Transverse colon (tissue), 4 donors: ENCODE measurements around the gene CTBP1. TPM values are rescaled to one million over a fixed set of nuclear protein-coding genes. Genes with fewer than 3 reads are reported as not detected.

Source experiments
- DNase-seq: peaks from one replicate; pipeline ENCODE4 v3.0.0-alpha.2; 2019
- H3K27ac ChIP-seq, 4 donors: fragments of 200-600 bp; sonication (generic); 2 replicates each; pipeline ENCODE4 v1.5.1; 2016 to 2018; ENCODE audit warnings: inconsistent platforms in 4 of 4
- H3K27me3 ChIP-seq: fragments of 200-600 bp; sonication (generic); 2 replicates; pipeline ENCODE4 v1.5.1; 2017; ENCODE audit warnings: inconsistent platforms
- H3K36me3 ChIP-seq, 4 donors: fragments of 200-600 bp; sonication (generic); 2 replicates each; pipeline ENCODE4 v1.5.1; 2017 to 2019; ENCODE audit warnings: inconsistent platforms in 4 of 4
- H3K4me1 ChIP-seq, 4 donors: fragments of 200-600 bp; sonication (generic); 2 replicates each; pipeline ENCODE4 v1.5.1; 2017 to 2020; ENCODE audit warnings: inconsistent platforms in 4 of 4
- H3K4me3 ChIP-seq, 4 donors: fragments of 200-600 bp; sonication (generic); 1 replicate in 1 of 4; 2 replicates in 3 of 4; pipeline versions ENCODE4 v1.5.1 to v1.6.1; 2017 to 2019; ENCODE audit warnings: inconsistent platforms in 4 of 4
- H3K9me3 ChIP-seq, 2 donors: fragments of 200-600 bp; sonication (generic); 2 replicates each; pipeline ENCODE4 v1.5.1; 2017 to 2019; ENCODE audit warnings: inconsistent platforms in 2 of 2
- EP300 ChIP-seq: sonication (generic); formaldehyde crosslinking; IDR thresholded peaks from one replicate; pipeline ENCODE4 v1.6.1; 2017; ENCODE audit warnings: antibody characterized with exemption, low read depth
- POLR2A ChIP-seq: fragments of 450-650 bp; IDR thresholded peaks from one replicate; pipeline ENCODE4 v1.6.1; 2016; ENCODE audit warnings: antibody characterized with exemption, mild to moderate bottlenecking, moderate library complexity
- POLR2AphosphoS5 ChIP-seq, 3 donors: sonication (generic); formaldehyde crosslinking; IDR thresholded peaks; one replicate each; pipeline ENCODE4 v1.6.1; 2016; ENCODE audit warnings: antibody characterized with exemption in 3 of 3
- WGBS, 2 donors: methylation state at CpG; one replicate each; pipeline ENCODE4 v1.1.5; 2018; ENCODE audit warnings: low coverage in 1 of 2; 5-methylcytosine and 5-hydroxymethylcytosine counted together
- in situ Hi-C, 4 donors: fragments of 200-750 bp; cut with MboI; loops; one replicate each; pipeline versions ENCODE4 v1.15.0 to v1.15.1; 2017; ENCODE audit warnings: low sequenced_read_pairs in 3 of 4, low pct_ligation_motif_present in 1 of 4, low pct_unique_long_range_greater_than_20kb in 1 of 4
- intact Hi-C: fragments of 100-400 bp; cut with DNase I; formaldehyde crosslinking; loops from one replicate; pipeline ENCODE4 v1.15.1; 2023; ENCODE audit warnings: low total_unique reads
- total RNA-seq, 4 donors: library from RNA; depleted of rRNA; stranded (reverse); fragments of >200 nt; gene quantifications; one replicate each; pipeline ENCODE4 v1.1.0, GENCODE V29; 2016
- TF ChIP-seq, protein P1 (sequence below), 5 experiments: fragments of 200-600 bp in 3 of 5; fragments of 450-650 bp in 2 of 5; sonication (generic) in 3 of 5; IDR thresholded peaks; 1 replicate in 2 of 5; 2 replicates in 3 of 5; pipeline ENCODE4 v1.5.1; 2016 to 2017; ENCODE audit warnings: antibody characterized with exemption in 5 of 5, inconsistent platforms in 3 of 5, mild to moderate bottlenecking in 2 of 5, moderate library complexity in 1 of 5

CTBP1 gene
- total RNA-seq, 4 donors from 2014 or later: 183 to 457 (median 243) TPM

- no peak for TF ChIP-seq EP300
- TF ChIP-seq, protein P1, sequence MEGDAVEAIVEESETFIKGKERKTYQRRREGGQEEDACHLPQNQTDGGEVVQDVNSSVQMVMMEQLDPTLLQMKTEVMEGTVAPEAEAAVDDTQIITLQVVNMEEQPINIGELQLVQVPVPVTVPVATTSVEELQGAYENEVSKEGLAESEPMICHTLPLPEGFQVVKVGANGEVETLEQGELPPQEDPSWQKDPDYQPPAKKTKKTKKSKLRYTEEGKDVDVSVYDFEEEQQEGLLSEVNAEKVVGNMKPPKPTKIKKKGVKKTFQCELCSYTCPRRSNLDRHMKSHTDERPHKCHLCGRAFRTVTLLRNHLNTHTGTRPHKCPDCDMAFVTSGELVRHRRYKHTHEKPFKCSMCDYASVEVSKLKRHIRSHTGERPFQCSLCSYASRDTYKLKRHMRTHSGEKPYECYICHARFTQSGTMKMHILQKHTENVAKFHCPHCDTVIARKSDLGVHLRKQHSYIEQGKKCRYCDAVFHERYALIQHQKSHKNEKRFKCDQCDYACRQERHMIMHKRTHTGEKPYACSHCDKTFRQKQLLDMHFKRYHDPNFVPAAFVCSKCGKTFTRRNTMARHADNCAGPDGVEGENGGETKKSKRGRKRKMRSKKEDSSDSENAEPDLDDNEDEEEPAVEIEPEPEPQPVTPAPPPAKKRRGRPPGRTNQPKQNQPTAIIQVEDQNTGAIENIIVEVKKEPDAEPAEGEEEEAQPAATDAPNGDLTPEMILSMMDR (IDR thresholded peaks at IDR 0.05): no peak
- no peak for TF ChIP-seq POLR2AphosphoS5 (IDR thresholded peaks at IDR 0.05)
- TF ChIP-seq POLR2A: no peak
- no peaks in the 10 kb centered on the region for H3K9me3 ChIP-seq
- in situ Hi-C loops (no loop called here), intact Hi-C loops (no loop called here)
- H3K27ac ChIP-seq: no peak overlapping the region
- peaks cover 3 to 26% (median 15%) of the 10 kb centered on the region in 4 donors for H3K4me1 ChIP-seq
- peaks cover 0 to 22% (median 0%) of the 10 kb centered on the region in 4 donors for H3K36me3 ChIP-seq
- no peak for DNase-seq
- H3K27me3 ChIP-seq: no peaks in the 10 kb centered on the region
- no peak overlapping the region for H3K4me3 ChIP-seq
- WGBS, 2 donors: 53 to 88% methylated on average over 3 to 17 of the region's 18 CpGs
These were observed 47.5 kb upstream of the CTBP1 start for GRCh38 chr4:1296324-1297022.

DNA sequence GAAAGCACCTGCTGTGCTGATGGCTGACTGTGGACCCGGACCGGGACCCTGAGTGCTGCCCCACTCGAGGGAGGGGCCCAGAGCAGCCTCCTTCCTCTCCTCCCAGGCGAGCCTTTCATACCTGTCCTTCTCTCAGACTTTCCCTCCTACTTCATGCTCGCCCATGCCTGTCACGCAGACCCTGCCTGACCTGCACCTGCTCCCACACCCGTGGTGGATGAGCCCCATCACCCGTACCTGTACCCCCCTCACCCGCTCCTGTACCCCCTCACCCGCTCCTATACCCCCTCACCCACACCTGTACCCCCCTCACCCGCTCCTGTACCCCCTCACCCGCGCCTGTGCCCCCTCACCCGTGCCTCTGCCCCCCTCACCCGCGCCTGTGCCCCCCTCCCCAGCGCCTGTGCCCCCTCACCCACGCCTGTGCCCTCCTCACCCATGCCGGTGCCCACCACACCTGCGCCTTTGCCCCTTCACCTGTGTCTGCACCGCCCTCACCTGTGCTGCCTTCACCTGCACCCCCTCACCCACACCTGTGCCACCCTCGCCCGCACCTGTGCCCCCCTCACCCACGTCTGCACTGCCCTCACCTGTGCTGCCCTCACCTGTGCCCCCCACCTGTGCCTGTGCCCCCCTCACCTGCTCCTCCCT lies 46.6 kb upstream of the CTBP1 start:
- Histone ChIP-seq H3K9me3 (no peaks in the 10 kb centered on the region), H3K27ac (no peak overlapping the region), H3K27me3 (no peaks in the 10 kb centered on the region), H3K4me1 (peaks cover 12 to 35% (median 24%) of the 10 kb centered on the region in 4 donors), H3K4me3 (no peak overlapping the region), H3K36me3 (peaks cover 0 to 22% (median 0%) of the 10 kb centered on the region in 4 donors)
- DNase-seq: no peak
- intact Hi-C loops (no loop called here), in situ Hi-C loops (no loop called here)
- TF ChIP-seq, protein P1 (IDR thresholded peaks at IDR 0.05): no peak
- TF ChIP-seq EP300 (no peak), POLR2A (no peak), POLR2AphosphoS5 (IDR thresholded peaks at IDR 0.05) (no peak)
- 69 to 84% methylated on average over 3 to 24 of the region's 24 CpGs for WGBS, 2 donors

DNA sequence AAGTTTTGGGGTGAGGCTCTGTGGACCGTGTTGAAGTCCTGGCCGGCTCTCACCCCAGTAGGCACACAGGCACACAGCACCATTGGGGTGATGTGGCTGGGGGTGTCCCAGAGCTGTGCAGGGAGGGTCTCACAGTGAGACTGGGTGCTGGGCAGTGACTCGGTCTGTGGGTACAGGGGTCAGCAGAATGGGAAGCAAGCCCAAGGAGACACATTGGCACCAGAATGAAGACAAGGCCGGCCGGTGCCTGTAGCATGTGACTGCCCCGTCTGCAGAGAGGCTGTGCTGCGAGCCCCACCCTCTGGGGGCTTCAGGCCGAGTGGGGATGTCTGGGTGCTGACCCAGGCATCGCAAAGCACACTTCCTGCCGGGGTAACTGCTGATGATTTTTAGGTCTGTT lies 46.0 kb upstream of the CTBP1 start:
- in situ Hi-C loops: no loop called here
- DNase-seq: no peak
- no peaks in the 10 kb centered on the region for H3K9me3 ChIP-seq
- no peak overlapping the region for H3K4me3 ChIP-seq
- 64% methylated on average over 10 of the region's 10 CpGs; no CpG with 5 or more reads in 1 of the 2 donors for WGBS, 2 donors
- TF ChIP-seq EP300 (no peak), POLR2AphosphoS5 (IDR thresholded peaks at IDR 0.05) (no peak), POLR2A (no peak)
- TF ChIP-seq, protein P1 (IDR thresholded peaks at IDR 0.05): no peak
- H3K27ac ChIP-seq: no peak overlapping the region
- no peaks in the 10 kb centered on the region for H3K27me3 ChIP-seq
- peaks cover 13 to 35% (median 25%) of the 10 kb centered on the region in 4 donors for H3K4me1 ChIP-seq
- H3K36me3 ChIP-seq: peaks cover 0 to 22% (median 0%) of the 10 kb centered on the region in 4 donors
- intact Hi-C loops: no loop called here

- H3K4me3 ChIP-seq: no peak overlapping the region
- intact Hi-C loops (no loop called here), in situ Hi-C loops (no loop called here)
- H3K27ac ChIP-seq: no peak overlapping the region
- peaks cover 0 to 20% (median 0%) of the 10 kb centered on the region in 4 donors for H3K36me3 ChIP-seq
- TF ChIP-seq, protein P1 (IDR thresholded peaks at IDR 0.05): no peak
- TF ChIP-seq POLR2A (no peak), POLR2AphosphoS5 (IDR thresholded peaks at IDR 0.05) (no peak), EP300 (no peak)
- 89% methylated on average over 14 of the region's 14 CpGs; no CpG with 5 or more reads in 1 of the 2 donors for WGBS, 2 donors
- H3K27me3 ChIP-seq: no peaks in the 10 kb centered on the region
- H3K4me1 ChIP-seq: peaks cover 13 to 35% (median 25%) of the 10 kb centered on the region in 4 donors
- no peak for DNase-seq
- H3K9me3 ChIP-seq: no peaks in the 10 kb centered on the region
These were observed 45.5 kb upstream of the CTBP1 start for GRCh38 chr4:1294424-1294823.
